Endothelial cell of umbilical vein (primary cell): Measurements from ENCODE around the gene TEX19. TPM values are rescaled to one million over a fixed set of nuclear protein-coding genes. Genes with fewer than 3 reads are reported as not detected.
"Not testable (repeated sequence)": the region's sequence is repeated elsewhere in the genome, so short reads cannot be mapped to it uniquely, and the experiment has no call there.

Source experiments
- BruUV-seq: library from RNA; stranded (reverse); fragments of 400-500 nt; replicated peaks from 2 replicates; lab custom pipeline; 2021; lab: Mats Ljungman, UMichigan
- CTCF ChIA-PET: fragments of 300-600, 350-600 bp; sonication (Branson Sonifier 250); formaldehyde crosslinking; loops from one replicate; lab custom pipeline; 2021; ENCODE audit warnings: antibody characterized with exemption, inconsistent platforms; lab: Charles Lee
- POLR2A ChIA-PET: fragments of 300-600, 350-600 bp; sonication (Branson Sonifier 250); formaldehyde crosslinking; loops from one replicate; lab custom pipeline; 2021; ENCODE audit warnings: antibody characterized with exemption, inconsistent platforms; lab: Charles Lee
- DNase-seq: peaks from one replicate; pipeline ENCODE4 v3.0.0-alpha.2; 2011; ENCODE audit warnings: low read depth, low spot score
- FAIRE-seq: peaks from 2 replicates; lab custom pipeline; 2011; peaks lifted over from hg19 to GRCh38; lab: Jason Lieb, UNC
- H2AFZ ChIP-seq: 2 replicates; pipeline ENCODE4 v1.6.0; 2012; ENCODE audit warnings: low read depth, low read length, control low read depth, inconsistent platforms
- H3K27ac ChIP-seq: 2 replicates; pipeline ENCODE4 v1.5.1; 2011; ENCODE audit warnings: low read depth, mild to moderate bottlenecking, control low read depth, low read length, moderate library complexity; ENCODE audit not compliant: insufficient read depth
- H3K27me3 ChIP-seq, 2 experiments: 2 replicates each; pipeline versions ENCODE4 v1.6.0 to v1.6.1; 2011; ENCODE audit warnings: low read length in 2 of 2, mixed read lengths in 1 of 2; ENCODE audit not compliant: control insufficient read depth in 2 of 2, insufficient read depth in 2 of 2
- H3K36me3 ChIP-seq, 2 experiments: 2 replicates in 1 of 2; 3 replicates in 1 of 2; pipeline ENCODE4 v1.5.1; 2011; ENCODE audit warnings: low read length in 2 of 2, mild to moderate bottlenecking in 1 of 2, moderate library complexity in 1 of 2; ENCODE audit not compliant: control insufficient read depth in 2 of 2, insufficient read depth in 2 of 2; ENCODE audit errors: extremely low read depth in 1 of 2
- H3K4me1 ChIP-seq: 3 replicates; pipeline ENCODE4 v1.5.1; 2011; ENCODE audit warnings: mild to moderate bottlenecking, low read length; ENCODE audit not compliant: control insufficient read depth, insufficient read depth; ENCODE audit errors: extremely low read depth
- H3K4me2 ChIP-seq: 2 replicates; pipeline ENCODE4 v1.6.1; 2011; ENCODE audit warnings: low read length, control low read depth, mixed read lengths; ENCODE audit not compliant: insufficient read depth
- H3K4me3 ChIP-seq, 3 experiments: fragments of 200-600 bp in 1 of 3; sonication (generic), shearing (Covaris generic) in 1 of 3; replicated peaks in 1 of 3; 2 replicates each; pipeline ENCODE4 v1.5.1; 2011 to 2016; ENCODE audit warnings: control low read depth in 3 of 3, low read length in 3 of 3, mild to moderate bottlenecking in 2 of 3, inconsistent platforms in 1 of 3, low read depth in 1 of 3, moderate library complexity in 1 of 3; ENCODE audit not compliant: insufficient read depth in 1 of 3
- H3K79me2 ChIP-seq: 2 replicates; pipeline ENCODE4 v1.6.0; 2012; ENCODE audit warnings: low read length, inconsistent platforms; ENCODE audit not compliant: control insufficient read depth, insufficient read depth
- H3K9ac ChIP-seq: replicated peaks from 2 replicates; pipeline ENCODE3; 2011; ENCODE audit warnings: low read length, control low read depth; ENCODE audit not compliant: insufficient read depth; ENCODE audit errors: extremely low read depth
- H3K9me1 ChIP-seq: replicated peaks from 3 replicates; pipeline ENCODE4 v1.6.0; 2011; ENCODE audit warnings: mild to moderate bottlenecking, low read length; ENCODE audit not compliant: control insufficient read depth, insufficient read depth; ENCODE audit errors: extremely low read depth
- H3K9me3 ChIP-seq: replicated peaks from 2 replicates; pipeline ENCODE4 v1.5.1; 2012; ENCODE audit warnings: low read length, inconsistent platforms; ENCODE audit not compliant: control insufficient read depth, insufficient read depth
- H4K20me1 ChIP-seq: replicated peaks from 2 replicates; pipeline ENCODE3; 2011; ENCODE audit warnings: mild to moderate bottlenecking, low read length; ENCODE audit not compliant: control insufficient read depth, insufficient read depth; ENCODE audit errors: extremely low read depth
- CTCF ChIP-seq, 2 donors: IDR thresholded peaks; 1 replicate in 1 of 2; 2 replicates in 1 of 2; pipeline ENCODE4 v1.5.1; 2011; ENCODE audit warnings: low read length in 2 of 2, mild to moderate bottlenecking in 2 of 2, moderate library complexity in 2 of 2, control low read depth in 1 of 2, inconsistent platforms in 1 of 2, low read depth in 1 of 2; ENCODE audit not compliant: insufficient read depth in 1 of 2; ENCODE audit errors: extremely low read depth in 1 of 2
- EZH2 ChIP-seq: IDR thresholded peaks from 2 replicates; pipeline ENCODE4 v1.6.1; 2012; ENCODE audit warnings: borderline replicate concordance, low read depth, mild to moderate bottlenecking, moderate library complexity, low read length, inconsistent platforms; ENCODE audit not compliant: severe bottlenecking
- FOS ChIP-seq: IDR thresholded peaks from 2 replicates; pipeline ENCODE4 v1.6.1; 2011; ENCODE audit warnings: mild to moderate bottlenecking, low read length, moderate library complexity, borderline replicate concordance; ENCODE audit not compliant: insufficient read depth
- GATA2 ChIP-seq: IDR thresholded peaks from 2 replicates; pipeline ENCODE4 v1.7.0; 2011; ENCODE audit warnings: low read depth, mild to moderate bottlenecking, moderate library complexity, mixed read lengths, low read length; ENCODE audit not compliant: insufficient read length, insufficient read depth
- JUN ChIP-seq: IDR thresholded peaks from 2 replicates; pipeline ENCODE4 v1.6.1; 2011; ENCODE audit warnings: borderline replicate concordance, low read depth; ENCODE audit not compliant: insufficient read length, insufficient read depth
- MAX ChIP-seq: IDR thresholded peaks from 2 replicates; pipeline ENCODE4 v1.6.1; 2011; ENCODE audit not compliant: insufficient read depth, insufficient read length
- MYC ChIP-seq: IDR thresholded peaks from one replicate; pipeline ENCODE4 v1.6.1; 2011; ENCODE audit warnings: mild to moderate bottlenecking, low read depth, low read length
- POLR2A ChIP-seq: IDR thresholded peaks from 2 replicates; pipeline ENCODE4 v1.6.1; 2012; ENCODE audit warnings: low read depth, mild to moderate bottlenecking, control low read depth, low read length
- POLR2AphosphoS5 ChIP-seq: IDR thresholded peaks from 2 replicates; pipeline ENCODE4 v1.6.1; 2012; ENCODE audit warnings: low read depth, mild to moderate bottlenecking, control low read depth, low read length, moderate library complexity; ENCODE audit not compliant: insufficient read depth
- dilution Hi-C: fragments of 300-500 bp; cut with MboI; formaldehyde crosslinking; loops from one replicate; pipeline ENCODE4 v1.15.0; 2019; ENCODE audit warnings: low sequenced_read_pairs; ENCODE audit not compliant: extremely low pct_ligation_motif_present
- intact Hi-C: fragments of 100-400 bp; cut with micrococcal nuclease; formaldehyde crosslinking; loops from one replicate; pipeline ENCODE4 v1.10.0; 2022
- polyA plus RNA-seq, 4 experiments: library from polyadenylated mRNA; depleted of rRNA in 3 of 4; stranded (reverse) in 3 of 4; unstranded in 1 of 4; fragments of >200 nt; gene quantifications; 2 replicates each; pipeline versions ENCODE4 v1.2.1 to v1.2.3, GENCODE V29; 2011 to 2012; ENCODE audit warnings: missing spikeins in 1 of 4
- total RNA-seq: library from RNA; stranded (reverse); gene quantifications from 2 replicates; pipeline ENCODE4 v1.2.3, GENCODE V29; 2021

The TEX19 gene
- total and polyA plus RNA-seq, 2 donors (not counting 3 experiments of a cell fraction or from before 2014, with no cell fraction given), result 0.06 TPM; not detected in 1

GRCh38 chr17:82380860-82381702 is 22.0 kb downstream of the TEX19 start:
- POLR2A ChIA-PET, result no interaction called here
- FAIRE-seq, result no peak
- no TSS peak for BruUV-seq

GRCh38 chr17:82381703-82382009 is 22.6 kb downstream of the TEX19 start:
- H3K27me3 ChIP-seq, H3K9ac ChIP-seq, intact Hi-C loops, H3K4me1 ChIP-seq, H3K9me1 ChIP-seq, POLR2A ChIA-PET, FAIRE-seq, BruUV-seq, DNase-seq, H3K9me3 ChIP-seq, H2AFZ ChIP-seq, H3K79me2 ChIP-seq, H3K4me2 ChIP-seq, dilution Hi-C loops, H3K36me3 ChIP-seq, H3K4me3 ChIP-seq, H3K27ac ChIP-seq, CTCF ChIA-PET, H4K20me1 ChIP-seq: not testable (repeated sequence)

More at GRCh38 chr17:82380860-82381702, 22.0 kb downstream of the TEX19 start:
- no peak overlapping the region for H3K27ac ChIP-seq
- intact Hi-C loops, result no loop called here
- no peaks in the 10 kb centered on the region for H3K79me2 ChIP-seq
- TF ChIP-seq CTCF (IDR thresholded peaks at IDR 0.05; ENCODE audit: extremely low read depth in 1 of 2, insufficient read depth in 1 of 2, low read depth in 1 of 2, low read length in 2 of 2) (no peak), GATA2 (no peak), MAX (no peak), JUN (no peak), POLR2AphosphoS5 (no peak), FOS (no peak), EZH2 (no peak), POLR2A (no peak), MYC (no peak)
- H3K36me3 ChIP-seq, result no peaks in the 10 kb centered on the region
- no peak for DNase-seq
- no peaks in the 10 kb centered on the region for H4K20me1 ChIP-seq
- peaks cover under 1 to 3% of the 10 kb centered on the region in 2 experiments for H3K27me3 ChIP-seq
- no peak overlapping the region for H3K4me3 ChIP-seq
- no peak overlapping the region for H3K4me2 ChIP-seq
- dilution Hi-C loops, result no loop called here
- no peaks in the 10 kb centered on the region for H3K9me3 ChIP-seq
- no peak overlapping the region for H3K9ac ChIP-seq
- H3K4me1 ChIP-seq, result no peaks in the 10 kb centered on the region
- H3K9me1 ChIP-seq, result no peaks in the 10 kb centered on the region
- CTCF ChIA-PET, result interaction anchor here (0.7 kb wide), 1 partner anchor 14 kb away, joined by 4 read pairs; no protein-coding TSS in a partner anchor
- H2AFZ ChIP-seq, result no peak overlapping the region
